Stomach (tissue), 4 donors: ENCODE results near the gene C17orf113.

Experiments
- EP300 ChIP-seq: sonication (generic); formaldehyde crosslinking; IDR thresholded peaks from one replicate; pipeline ENCODE4 v1.6.1; 2017; ENCODE audit warnings: antibody characterized with exemption
- POLR2A ChIP-seq, 4 donors: fragments of 450-650 bp; IDR thresholded peaks; one replicate each; pipeline ENCODE4 v1.6.1; 2016; ENCODE audit warnings: antibody characterized with exemption in 4 of 4, control low read depth in 2 of 4, mild to moderate bottlenecking in 1 of 4, moderate library complexity in 1 of 4
- TF ChIP-seq, protein P1 (sequence below), 7 experiments: fragments of 450-650 bp in 4 of 7; fragments of 200-600 bp in 3 of 7; sonication (generic) in 3 of 7; IDR thresholded peaks; one replicate each; pipeline ENCODE4 v1.5.1; 2016 to 2019; ENCODE audit warnings: antibody characterized with exemption in 7 of 7, control low read depth in 2 of 7, mild to moderate bottlenecking in 1 of 7

DNA sequence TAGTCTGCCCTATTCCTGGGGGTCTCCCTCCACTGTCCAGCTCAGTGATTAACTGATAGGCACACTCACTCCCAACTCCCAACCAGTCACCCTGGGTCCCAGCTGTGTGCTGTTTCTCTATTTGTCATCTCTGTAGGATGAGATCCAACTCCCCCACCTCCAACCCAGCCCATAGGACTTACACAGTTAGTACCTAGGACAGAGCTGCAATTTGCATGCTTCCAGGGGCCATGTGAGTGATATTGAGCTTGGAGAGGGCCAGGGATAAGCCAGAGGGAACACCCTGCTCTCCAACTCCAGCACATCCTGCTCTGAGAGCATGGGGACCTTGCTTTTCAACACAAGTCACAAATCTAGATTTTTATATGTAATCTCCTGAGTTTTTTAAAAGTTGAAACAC, 8.8 kb downstream of the C17orf113 start:
- TF ChIP-seq, protein P1, sequence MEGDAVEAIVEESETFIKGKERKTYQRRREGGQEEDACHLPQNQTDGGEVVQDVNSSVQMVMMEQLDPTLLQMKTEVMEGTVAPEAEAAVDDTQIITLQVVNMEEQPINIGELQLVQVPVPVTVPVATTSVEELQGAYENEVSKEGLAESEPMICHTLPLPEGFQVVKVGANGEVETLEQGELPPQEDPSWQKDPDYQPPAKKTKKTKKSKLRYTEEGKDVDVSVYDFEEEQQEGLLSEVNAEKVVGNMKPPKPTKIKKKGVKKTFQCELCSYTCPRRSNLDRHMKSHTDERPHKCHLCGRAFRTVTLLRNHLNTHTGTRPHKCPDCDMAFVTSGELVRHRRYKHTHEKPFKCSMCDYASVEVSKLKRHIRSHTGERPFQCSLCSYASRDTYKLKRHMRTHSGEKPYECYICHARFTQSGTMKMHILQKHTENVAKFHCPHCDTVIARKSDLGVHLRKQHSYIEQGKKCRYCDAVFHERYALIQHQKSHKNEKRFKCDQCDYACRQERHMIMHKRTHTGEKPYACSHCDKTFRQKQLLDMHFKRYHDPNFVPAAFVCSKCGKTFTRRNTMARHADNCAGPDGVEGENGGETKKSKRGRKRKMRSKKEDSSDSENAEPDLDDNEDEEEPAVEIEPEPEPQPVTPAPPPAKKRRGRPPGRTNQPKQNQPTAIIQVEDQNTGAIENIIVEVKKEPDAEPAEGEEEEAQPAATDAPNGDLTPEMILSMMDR (IDR thresholded peaks at IDR 0.05): no peak
- TF ChIP-seq POLR2A (IDR thresholded peaks at IDR 0.05) (no peak), EP300 (no peak)
